K562 (cell line): Measurements from ENCODE around the gene RCOR2. TPM values are rescaled to one million over a fixed set of nuclear protein-coding genes. Genes with fewer than 3 reads are reported as not detected.
A peak's percentile ranks its signal among the peaks of the same experiment; 100 is the strongest.

Experiments
- BCL6 ChIP-seq: fragments of 250-450 bp; sonication (Bioruptor Pico); IDR thresholded peaks from 2 replicates; pipeline ENCODE4 v1.4.0; 2020
- FOXJ2 ChIP-seq: fragments of 200-800 bp; sonication (Bioruptor generic); IDR thresholded peaks from 2 replicates; pipeline ENCODE4 v1.6.1; 2016; ENCODE audit warnings: missing genetic modification characterization, missing compliant biosample characterization
- HMG20A ChIP-seq: fragments of 450-650 bp; formaldehyde crosslinking; conservative IDR thresholded peaks from 2 replicates; pipeline ENCODE4 v1.4.0; 2020; ENCODE audit warnings: mild to moderate bottlenecking, mixed read lengths
- NFE2L1 ChIP-seq: fragments of 450-650 bp; IDR thresholded peaks from 2 replicates; pipeline ENCODE4 v1.6.1; 2016; ENCODE audit warnings: missing genetic modification characterization, low read depth, mild to moderate bottlenecking, missing compliant biosample characterization, moderate library complexity, borderline replicate concordance
- PCBP1 ChIP-seq: fragments of 200-400 bp; formaldehyde crosslinking; IDR thresholded peaks from 2 replicates; pipeline ENCODE4 v1.6.1; 2018; ENCODE audit warnings: mild to moderate bottlenecking, low read depth, low read length; ENCODE audit not compliant: poor library complexity, severe bottlenecking
- PRMT5 ChIP-seq: sonication (generic); formaldehyde crosslinking; IDR thresholded peaks from 2 replicates; pipeline ENCODE4 v1.5.0; 2020; ENCODE audit warnings: missing genetic modification reagents
- SMARCB1 ChIP-seq: IDR thresholded peaks from 2 replicates; pipeline ENCODE4 v1.6.1; 2011; ENCODE audit warnings: improper control_type of control experiment, low read depth; ENCODE audit not compliant: insufficient read length
- SREBF1 ChIP-seq: fragments of 150-350 bp; IDR thresholded peaks from 2 replicates; pipeline ENCODE4 v1.6.1; 2014; ENCODE audit warnings: antibody characterized with exemption, low read depth, low read length, borderline replicate concordance
- THRAP3 ChIP-seq: fragments of 450-650 bp; IDR thresholded peaks from 2 replicates; pipeline ENCODE4 v1.6.1; 2016; ENCODE audit warnings: mild to moderate bottlenecking, inconsistent platforms, borderline replicate concordance
- ZBTB17 ChIP-seq: fragments of 450-650 bp; formaldehyde crosslinking; IDR thresholded peaks from 2 replicates; pipeline ENCODE4 v1.4.0; 2020; ENCODE audit warnings: mild to moderate bottlenecking
- ZNF12 ChIP-seq: sonication (generic); formaldehyde crosslinking; IDR thresholded peaks from 2 replicates; pipeline ENCODE4 v1.4.0; 2020; ENCODE audit warnings: mild to moderate bottlenecking, missing genetic modification reagents
- ZNF717 ChIP-seq: fragments of 250-450 bp; sonication (Bioruptor Pico); IDR thresholded peaks from 2 replicates; pipeline ENCODE4 v1.5.0; 2021
- polyA plus RNA-seq, 8 experiments: library from polyadenylated mRNA; depleted of rRNA in 4 of 8; stranded (reverse) in 5 of 8; unstranded in 3 of 8; fragments of >200 nt; fragmentation: Nextera tagmentation in 2 of 8; fragmentation: Illumina TruSeq in 1 of 8; extraction: Ambion mirVana in 2 of 8; extraction: Trizol in 1 of 8; gene quantifications; 2 replicates each; pipeline versions ENCODE4 v1.2.1 to v1.2.3, GENCODE V29; 2011 to 2014; ENCODE audit warnings: inconsistent platforms in 1 of 8, missing spikeins in 1 of 8
- total RNA-seq, 7 experiments: library from RNA; depleted of rRNA in 6 of 7; stranded (reverse); fragments of >200 nt in 6 of 7; fragmentation: Illumina TruSeq in 2 of 7; extraction: Trizol in 2 of 7; gene quantifications; 2 replicates each; pipeline versions ENCODE4 v1.2.1 to v1.2.3, GENCODE V29; 2011 to 2021; ENCODE audit warnings: low replicate concordance in 1 of 7
- TF ChIP-seq, protein P1 (sequence below): fragments of 450-650 bp; IDR thresholded peaks from 2 replicates; pipeline ENCODE4 v1.6.1; 2017; ENCODE audit warnings: antibody characterized with exemption, mild to moderate bottlenecking
- TF ChIP-seq, protein P2 (sequence below), 3 experiments: fragments of 200-800 bp in 1 of 3; fragments of 250-450 bp in 1 of 3; fragments of 450-650 bp in 1 of 3; sonication (Bioruptor Pico) in 1 of 3; sonication (Bioruptor generic) in 1 of 3; formaldehyde crosslinking in 1 of 3; IDR thresholded peaks; 2 replicates each; pipeline versions ENCODE4 v1.6.1 to v1.8.0; 2016 to 2022; ENCODE audit warnings: mild to moderate bottlenecking in 2 of 3, missing genetic modification characterization in 2 of 3, missing compliant biosample characterization in 1 of 3, moderate library complexity in 1 of 3
- TF ChIP-seq, protein P3 (sequence below): fragments of 200-800 bp; sonication (Bioruptor generic); IDR thresholded peaks from 2 replicates; pipeline ENCODE4 v1.6.1; 2017; ENCODE audit warnings: missing genetic modification characterization, missing compliant biosample characterization
- TF ChIP-seq, protein P4 (sequence below): sonication (generic); formaldehyde crosslinking; IDR thresholded peaks from 2 replicates; pipeline ENCODE4 v1.8.1; 2023; ENCODE audit warnings: mild to moderate bottlenecking, missing genetic modification reagents

RCOR2 gene
- total and polyA plus RNA-seq, 9 of the 15 experiments (the other 6 are each of a cell fraction or from before 2014, with no cell fraction given): 0.04 to 6.5 (median 2.5) TPM; not detected in 1

DNA sequence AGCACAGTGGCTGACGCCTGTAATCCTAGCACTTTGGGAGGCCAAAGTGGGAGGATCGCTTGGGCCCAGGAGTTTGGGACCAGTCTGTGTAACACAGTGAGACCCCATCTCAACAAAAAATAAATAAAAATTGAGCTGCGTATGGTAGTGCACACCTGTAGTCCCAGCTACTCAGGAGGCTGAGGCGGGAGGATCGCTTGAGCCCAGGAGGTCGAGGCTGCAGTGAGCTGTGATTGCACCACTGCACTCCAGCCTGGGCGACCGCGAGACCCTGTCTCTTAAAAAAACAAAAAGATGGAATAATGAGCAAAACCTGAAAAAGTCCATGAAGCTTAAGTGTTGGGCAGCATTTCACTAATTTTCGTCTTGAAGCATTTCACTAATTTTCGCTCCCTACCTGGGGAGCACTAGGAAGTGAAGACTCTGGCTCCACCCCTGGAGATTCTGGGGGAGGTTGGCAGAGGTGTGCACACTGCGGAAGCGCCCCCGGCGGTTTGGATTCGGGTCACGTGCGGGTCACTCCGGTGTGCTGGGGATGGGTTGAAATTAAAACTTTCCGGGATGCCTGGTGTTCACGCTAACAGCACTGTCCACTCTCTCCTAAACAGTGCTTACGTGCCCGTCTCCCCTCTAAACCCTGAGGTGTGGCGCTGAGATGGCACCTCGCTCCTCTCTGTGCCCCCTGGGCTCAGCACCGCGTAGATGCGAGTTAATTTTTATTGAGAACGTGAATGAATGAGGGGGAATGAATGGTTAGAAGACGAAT, 20.9 kb upstream of the RCOR2 start (continued):
- TF ChIP-seq SREBF1 (no peak), HMG20A (CRISPR knock-in tag) (no peak), ZNF717 (CRISPR knock-in tag) (no peak), ZNF12 (CRISPR knock-in tag) (no peak), THRAP3 (no peak), PRMT5 (CRISPR knock-in tag) (no peak), NFE2L1 (tag) (no peak), BCL6 (CRISPR knock-in tag) (no peak), FOXJ2 (tag) (no peak), PCBP1 (no peak), ZBTB17 (CRISPR knock-in tag) (no peak), SMARCB1 (no peak)
- TF ChIP-seq, protein P1, sequence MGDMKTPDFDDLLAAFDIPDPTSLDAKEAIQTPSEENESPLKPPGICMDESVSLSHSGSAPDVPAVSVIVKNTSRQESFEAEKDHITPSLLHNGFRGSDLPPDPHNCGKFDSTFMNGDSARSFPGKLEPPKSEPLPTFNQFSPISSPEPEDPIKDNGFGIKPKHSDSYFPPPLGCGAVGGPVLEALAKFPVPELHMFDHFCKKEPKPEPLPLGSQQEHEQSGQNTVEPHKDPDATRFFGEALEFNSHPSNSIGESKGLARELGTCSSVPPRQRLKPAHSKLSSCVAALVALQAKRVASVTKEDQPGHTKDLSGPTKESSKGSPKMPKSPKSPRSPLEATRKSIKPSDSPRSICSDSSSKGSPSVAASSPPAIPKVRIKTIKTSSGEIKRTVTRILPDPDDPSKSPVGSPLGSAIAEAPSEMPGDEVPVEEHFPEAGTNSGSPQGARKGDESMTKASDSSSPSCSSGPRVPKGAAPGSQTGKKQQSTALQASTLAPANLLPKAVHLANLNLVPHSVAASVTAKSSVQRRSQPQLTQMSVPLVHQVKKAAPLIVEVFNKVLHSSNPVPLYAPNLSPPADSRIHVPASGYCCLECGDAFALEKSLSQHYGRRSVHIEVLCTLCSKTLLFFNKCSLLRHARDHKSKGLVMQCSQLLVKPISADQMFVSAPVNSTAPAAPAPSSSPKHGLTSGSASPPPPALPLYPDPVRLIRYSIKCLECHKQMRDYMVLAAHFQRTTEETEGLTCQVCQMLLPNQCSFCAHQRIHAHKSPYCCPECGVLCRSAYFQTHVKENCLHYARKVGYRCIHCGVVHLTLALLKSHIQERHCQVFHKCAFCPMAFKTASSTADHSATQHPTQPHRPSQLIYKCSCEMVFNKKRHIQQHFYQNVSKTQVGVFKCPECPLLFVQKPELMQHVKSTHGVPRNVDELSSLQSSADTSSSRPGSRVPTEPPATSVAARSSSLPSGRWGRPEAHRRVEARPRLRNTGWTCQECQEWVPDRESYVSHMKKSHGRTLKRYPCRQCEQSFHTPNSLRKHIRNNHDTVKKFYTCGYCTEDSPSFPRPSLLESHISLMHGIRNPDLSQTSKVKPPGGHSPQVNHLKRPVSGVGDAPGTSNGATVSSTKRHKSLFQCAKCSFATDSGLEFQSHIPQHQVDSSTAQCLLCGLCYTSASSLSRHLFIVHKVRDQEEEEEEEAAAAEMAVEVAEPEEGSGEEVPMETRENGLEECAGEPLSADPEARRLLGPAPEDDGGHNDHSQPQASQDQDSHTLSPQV: no peak
- TF ChIP-seq, protein P2, sequence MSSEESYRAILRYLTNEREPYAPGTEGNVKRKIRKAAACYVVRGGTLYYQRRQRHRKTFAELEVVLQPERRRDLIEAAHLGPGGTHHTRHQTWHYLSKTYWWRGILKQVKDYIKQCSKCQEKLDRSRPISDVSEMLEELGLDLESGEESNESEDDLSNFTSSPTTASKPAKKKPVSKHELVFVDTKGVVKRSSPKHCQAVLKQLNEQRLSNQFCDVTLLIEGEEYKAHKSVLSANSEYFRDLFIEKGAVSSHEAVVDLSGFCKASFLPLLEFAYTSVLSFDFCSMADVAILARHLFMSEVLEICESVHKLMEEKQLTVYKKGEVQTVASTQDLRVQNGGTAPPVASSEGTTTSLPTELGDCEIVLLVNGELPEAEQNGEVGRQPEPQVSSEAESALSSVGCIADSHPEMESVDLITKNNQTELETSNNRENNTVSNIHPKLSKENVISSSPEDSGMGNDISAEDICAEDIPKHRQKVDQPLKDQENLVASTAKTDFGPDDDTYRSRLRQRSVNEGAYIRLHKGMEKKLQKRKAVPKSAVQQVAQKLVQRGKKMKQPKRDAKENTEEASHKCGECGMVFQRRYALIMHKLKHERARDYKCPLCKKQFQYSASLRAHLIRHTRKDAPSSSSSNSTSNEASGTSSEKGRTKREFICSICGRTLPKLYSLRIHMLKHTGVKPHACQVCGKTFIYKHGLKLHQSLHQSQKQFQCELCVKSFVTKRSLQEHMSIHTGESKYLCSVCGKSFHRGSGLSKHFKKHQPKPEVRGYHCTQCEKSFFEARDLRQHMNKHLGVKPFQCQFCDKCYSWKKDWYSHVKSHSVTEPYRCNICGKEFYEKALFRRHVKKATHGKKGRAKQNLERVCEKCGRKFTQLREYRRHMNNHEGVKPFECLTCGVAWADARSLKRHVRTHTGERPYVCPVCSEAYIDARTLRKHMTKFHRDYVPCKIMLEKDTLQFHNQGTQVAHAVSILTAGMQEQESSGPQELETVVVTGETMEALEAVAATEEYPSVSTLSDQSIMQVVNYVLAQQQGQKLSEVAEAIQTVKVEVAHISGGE (CRISPR knock-in tag; IDR thresholded peaks at IDR 0.05): peak in 1 of 3 experiments; percentile 54; a peak in 1 of 6 replicates
- TF ChIP-seq, protein P3, sequence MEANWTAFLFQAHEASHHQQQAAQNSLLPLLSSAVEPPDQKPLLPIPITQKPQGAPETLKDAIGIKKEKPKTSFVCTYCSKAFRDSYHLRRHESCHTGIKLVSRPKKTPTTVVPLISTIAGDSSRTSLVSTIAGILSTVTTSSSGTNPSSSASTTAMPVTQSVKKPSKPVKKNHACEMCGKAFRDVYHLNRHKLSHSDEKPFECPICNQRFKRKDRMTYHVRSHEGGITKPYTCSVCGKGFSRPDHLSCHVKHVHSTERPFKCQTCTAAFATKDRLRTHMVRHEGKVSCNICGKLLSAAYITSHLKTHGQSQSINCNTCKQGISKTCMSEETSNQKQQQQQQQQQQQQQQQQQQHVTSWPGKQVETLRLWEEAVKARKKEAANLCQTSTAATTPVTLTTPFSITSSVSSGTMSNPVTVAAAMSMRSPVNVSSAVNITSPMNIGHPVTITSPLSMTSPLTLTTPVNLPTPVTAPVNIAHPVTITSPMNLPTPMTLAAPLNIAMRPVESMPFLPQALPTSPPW (CRISPR knock-in tag): no peak
- TF ChIP-seq, protein P4, sequence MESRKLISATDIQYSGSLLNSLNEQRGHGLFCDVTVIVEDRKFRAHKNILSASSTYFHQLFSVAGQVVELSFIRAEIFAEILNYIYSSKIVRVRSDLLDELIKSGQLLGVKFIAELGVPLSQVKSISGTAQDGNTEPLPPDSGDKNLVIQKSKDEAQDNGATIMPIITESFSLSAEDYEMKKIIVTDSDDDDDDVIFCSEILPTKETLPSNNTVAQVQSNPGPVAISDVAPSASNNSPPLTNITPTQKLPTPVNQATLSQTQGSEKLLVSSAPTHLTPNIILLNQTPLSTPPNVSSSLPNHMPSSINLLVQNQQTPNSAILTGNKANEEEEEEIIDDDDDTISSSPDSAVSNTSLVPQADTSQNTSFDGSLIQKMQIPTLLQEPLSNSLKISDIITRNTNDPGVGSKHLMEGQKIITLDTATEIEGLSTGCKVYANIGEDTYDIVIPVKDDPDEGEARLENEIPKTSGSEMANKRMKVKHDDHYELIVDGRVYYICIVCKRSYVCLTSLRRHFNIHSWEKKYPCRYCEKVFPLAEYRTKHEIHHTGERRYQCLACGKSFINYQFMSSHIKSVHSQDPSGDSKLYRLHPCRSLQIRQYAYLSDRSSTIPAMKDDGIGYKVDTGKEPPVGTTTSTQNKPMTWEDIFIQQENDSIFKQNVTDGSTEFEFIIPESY: 0 out of 2 replicates have a peak, but pooled peaks have one; percentile 34
